ENCODE data around the gene RANGAP1. TPM values are rescaled to one million over a fixed set of nuclear protein-coding genes. Genes with fewer than 3 reads are reported as not detected.

RANGAP1 gene
- total and polyA plus RNA-seq, 7 experiments from 2014 or later = 22.8 to 122 (median 66.5) TPM

- intact Hi-C loops (cut with micrococcal nuclease) = no loop called here
- DNase-seq = no peak
- H3K4me3 Mint-ChIP-seq = peak overlapping the region in 1 of 10 donors; percentile 8
- Histone ChIP-seq H3K27ac (ENCODE audit: low read depth, low read length) (no peak overlapping the region), H3K9me3 (ENCODE audit: control insufficient read depth in 2 of 3, low read length in 3 of 3) (no peaks in the 10 kb centered on the region), H3K4me1 (ENCODE audit: control insufficient read depth in 2 of 2, insufficient read depth in 2 of 2, low read length in 2 of 2) (peaks cover 0 to 11% of the 10 kb centered on the region in 2 donors), H3K36me3 (ENCODE audit: control insufficient read depth in 2 of 3, insufficient read depth in 3 of 3, low read length in 3 of 3) (peaks cover 0 to 15% (median 0%) of the 10 kb centered on the region in 3 experiments), H3K4me3 (ENCODE audit: low read length) (no peak overlapping the region), H3K27me3 (ENCODE audit: control insufficient read depth in 2 of 2, insufficient read depth in 2 of 2, low read length in 2 of 2) (no peaks in the 10 kb centered on the region)
- no peaks in the 10 kb centered on the region for H3K9me3 Mint-ChIP-seq
- H3K36me3 Mint-ChIP-seq = no peaks in the 10 kb centered on the region
- peaks cover 0 to 2% (median 0%) of the 10 kb centered on the region in 5 donors for H3K27me3 Mint-ChIP-seq
- no peak for ATAC-seq
- H3K4me1 Mint-ChIP-seq = peaks cover 5 to 17% (median 9%) of the 10 kb centered on the region in 7 donors
- CTCF ChIA-PET = no interaction called here
- peak overlapping the region in 2 of 9 donors; percentile 38 to 78 for H3K27ac Mint-ChIP-seq
- POLR2A ChIA-PET = no interaction called here
Observed at GRCh38 chr22:41241133-41241676, 44.8 kb downstream of the RANGAP1 start.

- Mint-ChIP-seq H3K27ac (peak within 1 kb of the TSS in 4 of 9 donors; percentile 59 to 78 (median 70)), H3K9me3 (no peaks in the 10 kb centered on the region), H3K36me3 (no peaks in the 10 kb centered on the region), H3K4me3 (peak within 1 kb of the TSS in 1 of 10 donors; percentile 8), H3K4me1 (peaks cover 5 to 17% (median 9%) of the 10 kb centered on the region in 7 donors), H3K27me3 (peaks cover 0 to 2% (median 0%) of the 10 kb centered on the region in 5 donors)
- no peak for ATAC-seq
- Histone ChIP-seq H3K9me3 (ENCODE audit: control insufficient read depth in 2 of 3, low read length in 3 of 3) (no peaks in the 10 kb centered on the region), H3K4me3 (ENCODE audit: low read length) (no peak within 1 kb of the TSS), H3K27me3 (ENCODE audit: control insufficient read depth in 2 of 2, insufficient read depth in 2 of 2, low read length in 2 of 2) (no peaks in the 10 kb centered on the region), H3K4me1 (ENCODE audit: control insufficient read depth in 2 of 2, insufficient read depth in 2 of 2, low read length in 2 of 2) (peaks cover 0 to 11% of the 10 kb centered on the region in 2 donors), H3K36me3 (ENCODE audit: control insufficient read depth in 2 of 3, insufficient read depth in 3 of 3, low read length in 3 of 3) (peaks cover 0 to 9% (median 0%) of the 10 kb centered on the region in 3 experiments), H3K27ac (ENCODE audit: low read depth, low read length) (peak within 1 kb of the TSS; percentile 6)
- CTCF ChIA-PET = no interaction called here
- POLR2A ChIA-PET = no interaction called here
- intact Hi-C loops (cut with micrococcal nuclease) = no loop called here
- no peak for DNase-seq
Observed at GRCh38 chr22:41240377-41241132, 45.4 kb downstream of the RANGAP1 start, which contains the start of gene CHADL. Gene CHADL (minus strand): TSS chr22:41240931. CDS start chr22:41240881, 50 bp downstream.

GRCh38 chr22:41239443-41240128 lies 46.4 kb downstream of the RANGAP1 start:
- H3K9me3 Mint-ChIP-seq = no peaks in the 10 kb centered on the region
- intact Hi-C loops (cut with micrococcal nuclease) = loop anchor here (5.0 kb wide), 3 partner anchors 42 to 147 kb away; partner anchors contain the start of genes EP300 (in 1 of the 2) and ZC3H7B (in 1 of the 2)
- Histone ChIP-seq H3K9me3 (ENCODE audit: control insufficient read depth in 2 of 3, low read length in 3 of 3) (no peaks in the 10 kb centered on the region), H3K27ac (ENCODE audit: low read depth, low read length) (peak overlapping the region; percentile 6), H3K4me1 (ENCODE audit: control insufficient read depth in 2 of 2, insufficient read depth in 2 of 2, low read length in 2 of 2) (peaks cover 0 to 11% of the 10 kb centered on the region in 2 donors), H3K36me3 (ENCODE audit: control insufficient read depth in 2 of 3, insufficient read depth in 3 of 3, low read length in 3 of 3) (no peaks in the 10 kb centered on the region), H3K4me3 (ENCODE audit: low read length) (no peak overlapping the region), H3K27me3 (ENCODE audit: control insufficient read depth in 2 of 2, insufficient read depth in 2 of 2, low read length in 2 of 2) (no peaks in the 10 kb centered on the region)
- H3K36me3 Mint-ChIP-seq = no peaks in the 10 kb centered on the region
- ATAC-seq (no peak), DNase-seq (no peak)
- H3K27me3 Mint-ChIP-seq = peaks cover 0 to 2% (median 0%) of the 10 kb centered on the region in 5 donors
- ChIA-PET POLR2A (no interaction called here), CTCF (no interaction called here)
- H3K4me1 Mint-ChIP-seq = peaks cover 5 to 17% (median 9%) of the 10 kb centered on the region in 7 donors
- H3K27ac Mint-ChIP-seq = peak overlapping the region in 5 of 9 donors; percentile 22 to 85 (median 46)
- peak overlapping the region in 3 of 10 donors; percentile 64 to 86 (median 74) for H3K4me3 Mint-ChIP-seq

- Mint-ChIP-seq H3K4me3 (peak overlapping the region; percentile 64 to 87 (median 78)), H3K27me3 (peaks cover 0 to 2% (median 0%) of the 10 kb centered on the region in 5 donors), H3K9me3 (no peaks in the 10 kb centered on the region), H3K36me3 (no peaks in the 10 kb centered on the region), H3K27ac (peak overlapping the region in 6 of 9 donors; percentile 45 to 92 (median 74)), H3K4me1 (peaks cover 5 to 19% (median 11%) of the 10 kb centered on the region in 7 donors)
- CTCF ChIA-PET = interaction anchor here (0.6 to 2.9 kb wide), 6 partner anchors 59 to 321 kb away, joined by 3 to 59 read pairs (median 4); no protein-coding TSS in a partner anchor
- POLR2A ChIA-PET = interaction anchor here (1.1 to 2.8 kb wide), 7 partner anchors 20 to 384 kb away, joined by 3 to 18 read pairs (median 4); partner anchors contain the start of genes RANGAP1 and RBX1
- Histone ChIP-seq H3K27me3 (ENCODE audit: control insufficient read depth in 2 of 2, insufficient read depth in 2 of 2, low read length in 2 of 2) (no peaks in the 10 kb centered on the region), H3K9me3 (ENCODE audit: control insufficient read depth in 2 of 3, low read length in 3 of 3) (no peaks in the 10 kb centered on the region), H3K36me3 (ENCODE audit: control insufficient read depth in 2 of 3, insufficient read depth in 3 of 3, low read length in 3 of 3) (no peaks in the 10 kb centered on the region), H3K4me1 (ENCODE audit: control insufficient read depth in 2 of 2, insufficient read depth in 2 of 2, low read length in 2 of 2) (peaks cover 0 to 11% of the 10 kb centered on the region in 2 donors), H3K27ac (ENCODE audit: low read depth, low read length) (no peak overlapping the region), H3K4me3 (ENCODE audit: low read length) (no peak overlapping the region)
- DNase-seq (no peak), ATAC-seq (no peak)
- intact Hi-C loops (cut with micrococcal nuclease) = loop anchor here (5.0 kb wide), 3 partner anchors 42 to 147 kb away; partner anchors contain the start of genes EP300 (in 1 of the 2) and ZC3H7B (in 1 of the 2)
Observed at GRCh38 chr22:41238570-41239442, 47.2 kb downstream of the RANGAP1 start.

- Mint-ChIP-seq H3K27ac (peak overlapping the region in 2 of 9 donors; percentile 44 to 63), H3K36me3 (no peaks in the 10 kb centered on the region), H3K9me3 (no peaks in the 10 kb centered on the region), H3K27me3 (peaks cover 0 to 2% (median 0%) of the 10 kb centered on the region in 5 donors), H3K4me1 (peaks cover 5 to 19% (median 11%) of the 10 kb centered on the region in 7 donors), H3K4me3 (peak overlapping the region in 9 of 10 donors; percentile 54 to 78 (median 73))
- intact Hi-C loops (cut with micrococcal nuclease) = loop anchor here (1.0 to 5.0 kb wide), 6 partner anchors 33 to 316 kb away; partner anchors contain the start of genes EP300 (in 1 of the 2), L3MBTL2 (in 1 of the 2) and ZC3H7B (in 1 of the 2)
- Histone ChIP-seq H3K36me3 (ENCODE audit: control insufficient read depth in 2 of 3, insufficient read depth in 3 of 3, low read length in 3 of 3) (no peaks in the 10 kb centered on the region), H3K27me3 (ENCODE audit: control insufficient read depth in 2 of 2, insufficient read depth in 2 of 2, low read length in 2 of 2) (no peaks in the 10 kb centered on the region), H3K4me1 (ENCODE audit: control insufficient read depth in 2 of 2, insufficient read depth in 2 of 2, low read length in 2 of 2) (peaks cover 0 to 11% of the 10 kb centered on the region in 2 donors), H3K9me3 (ENCODE audit: control insufficient read depth in 2 of 3, low read length in 3 of 3) (no peaks in the 10 kb centered on the region), H3K4me3 (ENCODE audit: low read length) (peak overlapping the region; percentile 10), H3K27ac (ENCODE audit: low read depth, low read length) (peak overlapping the region; percentile 57)
- CTCF ChIA-PET = interaction anchor here (0.5 to 2.9 kb wide), 13 partner anchors 10 to 320 kb away, joined by 3 to 59 read pairs (median 4); no protein-coding TSS in a partner anchor
- POLR2A ChIA-PET = interaction anchor here (0.6 to 2.8 kb wide), 16 partner anchors 10 to 507 kb away, joined by 3 to 18 read pairs (median 4); partner anchors contain the start of genes RANGAP1, RBX1, TEF and TOB2
- DNase-seq = peak; percentile 74 to 86 (median 84)
- peak; percentile 96 for ATAC-seq
Observed at GRCh38 chr22:41237707-41238569, 48.0 kb downstream of the RANGAP1 start.

Measured in naive thymus-derived CD4-positive, alpha-beta T cell (primary cell).